Kidney capillary endothelial cell (primary cell): ENCODE measurements around the gene SCN3A.

ENCODE experiments used
- DNase-seq: peaks from one replicate; pipeline ENCODE4 v3.0.0-alpha.2; 2018; ENCODE audit warnings: low spot score

SCN3A gene

GRCh38 chr2:165191096-165191728 lies 12.6 kb downstream of the SCN3A start:
- no peak for DNase-seq

DNA sequence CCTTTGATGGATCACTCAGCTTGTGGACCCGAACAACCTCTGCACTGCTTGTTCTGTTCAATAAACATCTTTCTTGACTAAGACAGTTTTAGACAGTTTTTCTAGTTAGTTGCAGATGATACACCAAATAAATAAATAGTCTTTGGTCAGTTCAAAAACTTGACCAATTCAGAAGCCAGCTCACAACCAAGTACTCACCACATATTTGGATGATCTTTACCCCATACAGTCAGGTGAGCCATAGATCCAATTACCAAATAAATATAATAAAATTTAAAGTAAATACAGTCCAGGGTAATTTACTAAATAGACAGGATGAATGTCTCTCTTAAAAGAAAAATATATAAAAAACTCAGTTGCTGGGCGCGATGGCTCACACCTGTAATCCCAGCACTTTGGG lies 18.2 kb downstream of the SCN3A start:
- no peak for DNase-seq

DNA sequence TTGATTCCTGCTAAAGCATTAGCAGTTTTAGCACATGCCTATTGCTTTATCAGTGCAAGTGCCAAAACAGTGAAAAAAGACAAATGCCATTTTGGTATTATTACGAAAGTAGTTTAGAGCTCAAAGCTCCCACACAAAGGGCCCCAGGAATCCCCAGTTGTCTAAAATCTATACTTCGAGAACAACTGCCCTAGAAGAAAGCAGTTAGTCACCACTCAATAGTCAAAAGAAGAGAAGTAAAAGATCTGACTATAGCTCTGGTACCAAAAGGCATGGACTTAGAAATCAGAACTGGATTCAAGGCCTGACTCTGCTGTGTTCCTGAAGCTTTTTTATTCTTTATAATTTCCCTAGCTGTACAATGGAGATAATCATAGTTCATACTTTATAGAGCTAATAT lies 21.8 kb downstream of the SCN3A start:
- DNase-seq = no peak

DNA sequence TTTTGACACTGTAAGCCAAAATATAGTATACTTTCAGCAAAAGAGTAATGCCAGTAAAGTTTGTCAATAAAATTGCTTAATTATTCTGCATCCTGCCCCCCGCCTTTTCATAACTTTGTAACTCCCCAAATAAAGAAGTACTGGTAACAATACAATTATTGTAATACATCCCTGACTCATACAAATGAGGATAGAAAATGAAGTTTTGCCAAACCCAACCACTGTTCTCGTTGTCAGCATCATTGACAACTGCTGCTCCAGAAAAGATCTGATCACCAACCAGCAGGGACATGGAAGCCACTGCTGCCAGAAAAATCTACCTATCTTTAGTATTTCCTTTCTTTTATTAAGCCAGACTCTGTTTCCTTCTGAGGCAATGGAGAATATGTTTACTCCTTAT lies 27.1 kb downstream of the SCN3A start:
- no peak for DNase-seq

- no peak for DNase-seq
Observed at GRCh38 chr2:165173215-165173614, 30.6 kb downstream of the SCN3A start.

DNA sequence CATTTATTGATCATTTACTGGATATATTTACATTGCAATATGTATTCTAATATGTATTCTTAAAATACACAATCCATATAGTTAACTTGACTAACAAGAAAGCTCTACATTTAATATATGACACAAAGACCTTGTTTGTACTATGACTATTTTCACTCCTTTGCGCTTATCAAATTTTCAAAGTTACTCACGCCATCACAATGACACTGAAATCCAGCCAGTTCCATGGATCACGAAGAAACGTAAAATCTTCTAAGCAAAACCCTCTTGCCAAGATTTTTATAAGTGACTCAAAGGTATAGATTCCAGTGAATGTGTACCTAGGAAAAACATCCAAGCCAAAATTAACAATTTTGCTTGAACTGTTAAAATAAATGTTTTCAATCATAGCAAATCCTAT lies 39.6 kb downstream of the SCN3A start:
- no peak for DNase-seq

DNA sequence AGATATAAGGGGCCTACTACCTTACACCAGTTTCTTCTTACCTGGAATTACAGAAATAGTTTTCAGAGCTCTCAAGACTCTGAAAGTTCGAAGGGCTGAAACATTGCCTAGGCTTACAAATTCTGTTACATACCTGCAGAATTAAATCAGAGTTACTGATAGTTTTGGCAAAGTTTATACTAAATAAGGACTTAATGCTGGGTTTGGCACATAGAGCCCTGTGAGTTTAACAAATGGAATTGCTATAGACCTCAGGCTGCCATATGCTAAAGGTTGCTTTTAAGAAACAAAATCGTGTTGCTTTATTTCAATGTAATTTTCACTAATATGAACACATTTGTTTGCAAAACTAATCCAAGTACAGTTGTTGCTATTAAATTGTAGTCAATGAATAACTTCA lies 40.1 kb downstream of the SCN3A start:
- DNase-seq = no peak

- DNase-seq = no peak
Observed at GRCh38 chr2:165162466-165162865, 41.4 kb downstream of the SCN3A start.

DNA sequence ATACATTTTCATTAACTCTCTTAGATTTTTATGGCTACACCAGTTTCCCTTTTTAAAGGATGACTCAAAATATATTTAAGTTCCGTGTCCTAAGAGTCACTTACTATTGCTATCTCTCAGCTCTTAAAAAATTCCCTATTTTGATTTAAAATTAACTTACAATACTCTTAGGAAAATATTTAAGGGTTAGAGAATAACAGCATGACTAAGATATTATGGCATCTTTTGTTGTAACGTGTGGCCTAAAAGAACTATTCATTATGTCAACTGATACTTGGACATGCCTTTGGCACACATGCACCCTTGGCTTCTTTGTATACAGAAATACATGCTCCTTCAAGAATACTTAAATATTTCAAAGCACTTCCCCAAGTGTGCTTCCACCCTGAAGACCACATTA lies 42.3 kb downstream of the SCN3A start:
- DNase-seq = no peak

- no peak for DNase-seq
Observed at GRCh38 chr2:165157160-165157559, 46.7 kb downstream of the SCN3A start.

DNA sequence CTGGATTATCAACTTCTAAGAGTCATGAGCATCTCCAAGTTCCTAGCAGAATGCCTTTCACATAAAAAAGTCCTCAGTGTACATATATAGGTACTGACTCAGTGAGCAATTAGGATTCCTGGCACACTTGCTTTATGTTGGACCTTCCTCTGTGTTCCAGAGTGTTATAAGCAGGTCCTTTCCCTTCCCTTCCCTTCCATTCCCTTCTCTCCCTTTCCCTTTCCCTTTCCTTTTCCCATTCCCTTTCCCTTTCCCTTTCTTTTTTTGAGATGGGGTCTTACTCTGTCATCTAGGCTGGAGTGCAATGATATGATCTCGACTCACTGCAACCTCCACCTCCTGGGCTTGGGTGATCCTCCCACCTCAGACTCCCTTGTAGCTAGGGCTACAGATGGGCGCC lies 48.7 kb downstream of the SCN3A start:
- DNase-seq = no peak

DNA sequence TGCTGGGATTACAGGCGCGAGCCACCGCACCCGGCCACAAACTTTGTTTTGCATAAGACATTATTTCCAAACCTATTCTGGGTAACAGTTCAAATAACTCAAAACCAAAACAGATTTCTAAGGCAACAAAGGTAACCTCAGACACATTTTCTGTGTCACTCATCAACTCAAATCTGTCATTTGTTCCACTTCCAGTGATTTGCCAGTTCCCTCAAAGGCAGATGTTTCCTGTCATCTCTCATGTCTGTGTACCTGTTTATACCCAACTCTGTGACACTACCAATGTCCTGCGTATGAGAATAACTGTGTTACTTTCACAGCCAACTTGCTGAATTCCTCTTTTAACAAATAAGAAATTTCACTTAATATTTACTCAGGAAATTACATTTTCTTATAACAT lies 54.4 kb downstream of the SCN3A start:
- DNase-seq = no peak

GRCh38 chr2:165147186-165148045 lies 56.4 kb downstream of the SCN3A start:
- DNase-seq = peak; percentile 63

DNA sequence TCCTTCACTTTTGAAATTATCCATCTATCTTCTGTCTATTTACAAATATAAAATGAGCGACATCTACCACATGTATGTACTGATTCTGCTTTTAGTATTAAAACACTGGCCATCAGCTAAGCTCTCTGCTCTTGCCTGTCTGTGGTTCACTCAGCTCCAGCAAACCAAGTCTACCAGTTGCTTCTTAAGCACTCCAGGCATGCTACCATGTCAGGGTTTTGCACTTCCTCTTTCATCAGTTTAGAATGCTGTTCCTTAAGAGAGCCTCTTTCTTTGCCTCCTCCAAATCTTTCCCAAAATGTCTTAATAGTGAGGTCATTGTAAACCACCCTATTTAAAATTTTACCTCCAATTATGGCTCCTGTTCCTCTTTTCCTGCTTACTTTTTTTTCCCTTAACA lies 59.5 kb downstream of the SCN3A start:
- DNase-seq = no peak

DNA sequence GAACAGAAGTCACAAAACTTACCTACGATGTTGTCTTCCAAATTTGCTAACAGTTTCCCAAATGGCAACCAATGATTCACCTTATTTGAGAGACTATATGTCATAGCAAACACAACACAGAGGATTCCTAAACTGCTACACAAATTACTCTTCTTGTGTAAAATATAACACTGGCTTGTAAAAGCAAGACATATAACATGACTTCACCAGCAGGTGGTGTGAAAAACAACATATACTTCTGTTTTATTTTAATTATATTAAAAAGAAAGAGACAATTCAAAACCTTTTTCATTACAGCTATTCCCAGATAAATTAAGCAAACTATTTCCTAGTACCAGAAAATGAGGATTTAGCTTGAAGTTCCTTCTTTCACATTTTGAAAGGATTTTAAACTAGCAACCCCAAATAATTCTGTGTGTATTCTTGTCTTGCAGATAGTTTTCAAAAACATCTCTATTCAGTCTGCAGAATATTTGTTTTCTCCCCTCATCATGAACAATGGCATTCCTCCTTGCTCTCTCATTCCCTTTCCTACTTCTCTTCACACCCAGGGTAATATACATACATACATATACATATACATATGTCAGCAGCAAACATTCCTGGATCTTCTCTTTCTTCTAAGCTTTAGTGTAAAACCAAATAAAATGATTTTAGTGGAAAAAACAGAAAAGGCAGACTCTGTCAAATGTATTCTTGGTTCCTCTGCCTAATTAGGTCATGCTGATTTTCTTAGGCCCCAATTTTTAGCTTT lies 62.1 kb downstream of the SCN3A start:
- DNase-seq = no peak

DNA sequence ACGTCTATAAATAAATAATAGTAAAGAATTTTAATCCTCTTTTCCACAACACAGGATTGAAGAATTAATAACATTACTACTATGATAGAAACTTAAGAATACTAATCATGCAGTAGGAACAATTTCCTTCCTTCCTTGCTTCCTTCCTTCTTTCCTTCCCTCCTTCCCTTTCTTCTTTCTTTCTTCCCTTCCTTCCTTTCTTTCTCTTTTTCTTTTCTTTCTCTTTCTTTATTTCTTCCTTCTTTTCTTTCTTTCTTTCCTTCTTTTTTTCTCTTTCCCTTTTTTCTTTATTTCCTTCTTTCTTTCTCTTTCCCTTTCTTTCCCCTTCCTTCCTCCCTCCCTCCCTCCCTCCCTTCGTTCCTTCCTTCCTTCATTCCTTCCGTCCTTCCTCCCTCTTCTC lies 77.6 kb downstream of the SCN3A start:
- no peak for DNase-seq

GRCh38 chr2:165122521-165122920 lies 81.3 kb downstream of the SCN3A start:
- no peak for DNase-seq

DNA sequence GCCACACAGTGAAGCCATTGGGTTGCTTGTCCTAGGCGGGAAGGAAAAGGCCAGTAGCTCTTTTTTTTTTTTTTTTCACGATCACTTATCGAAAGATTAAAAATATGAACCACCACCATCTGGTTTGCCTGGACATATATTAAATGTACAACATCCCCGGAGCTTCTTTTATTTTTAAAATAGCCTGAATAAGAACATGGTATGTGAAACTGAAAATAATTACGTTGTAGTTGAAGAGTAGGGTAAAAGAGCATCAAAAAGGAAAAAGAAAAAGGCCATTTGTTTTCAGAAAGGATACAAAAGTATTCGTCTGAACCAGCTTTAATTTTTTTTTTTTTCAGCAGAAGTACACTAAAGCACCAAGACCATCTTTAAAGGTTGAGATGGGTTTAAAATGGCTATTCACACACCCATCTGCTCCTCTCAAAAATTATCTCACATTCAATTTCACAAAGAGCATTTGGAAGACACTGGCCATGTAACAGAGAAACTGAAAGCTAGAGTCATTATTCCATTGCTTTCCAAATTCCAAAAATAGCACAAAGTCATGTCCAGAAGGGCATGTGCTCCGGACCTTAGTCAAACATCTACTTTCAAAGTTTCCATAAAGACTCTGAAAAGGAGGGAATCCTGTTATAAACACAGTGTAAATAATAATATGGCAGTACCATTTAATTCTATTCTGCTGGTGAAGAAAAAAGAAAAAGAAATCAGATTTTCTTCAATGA lies 82.9 kb downstream of the SCN3A start:
- no peak for DNase-seq

DNA sequence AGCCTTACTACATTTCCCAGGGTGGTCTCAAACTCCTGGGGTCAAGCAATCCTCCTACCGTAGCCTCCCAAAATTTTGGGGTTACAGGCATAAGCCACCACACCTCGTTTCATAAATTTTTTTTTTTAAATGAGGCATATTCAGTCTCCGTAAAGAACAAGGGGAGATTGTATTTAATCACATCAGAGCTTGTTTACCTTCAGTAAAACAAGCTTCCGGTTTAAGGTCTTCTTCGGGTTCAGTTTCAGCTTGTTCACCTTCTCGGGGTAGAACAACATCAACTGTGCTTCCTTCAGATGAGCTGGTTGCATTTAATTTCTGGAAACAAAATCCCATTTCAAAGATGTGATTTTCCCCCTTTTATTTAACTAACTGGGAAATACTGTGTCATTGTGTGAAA lies 88.6 kb downstream of the SCN3A start:
- no peak for DNase-seq

DNA sequence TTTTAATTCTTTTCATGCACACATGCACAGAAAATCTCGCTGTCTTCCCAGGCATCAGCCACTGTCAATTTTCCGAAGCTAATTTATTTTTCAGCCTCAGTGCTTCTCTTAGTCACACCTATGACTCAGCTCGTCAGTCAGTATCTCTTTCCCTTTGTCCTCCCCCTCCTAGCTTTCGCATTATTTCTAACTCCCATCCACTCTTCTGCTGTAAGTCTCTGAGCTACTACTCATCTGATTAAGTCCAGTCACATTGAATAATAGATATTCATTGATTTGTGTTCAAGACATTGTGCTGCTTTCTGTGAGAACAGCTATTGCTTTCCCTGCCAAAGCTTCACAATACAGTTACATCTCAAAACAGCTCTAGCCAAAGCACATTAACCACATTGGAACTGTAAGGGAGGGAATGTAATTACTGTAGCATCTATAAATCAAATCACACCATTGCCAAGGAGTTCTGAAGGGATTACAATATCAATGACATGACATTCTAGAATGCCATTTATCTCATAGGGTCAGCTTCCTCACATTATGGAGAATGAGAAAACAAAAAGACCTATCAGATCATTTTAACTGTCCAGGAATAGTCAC lies 89.4 kb downstream of the SCN3A start:
- no peak for DNase-seq

DNA sequence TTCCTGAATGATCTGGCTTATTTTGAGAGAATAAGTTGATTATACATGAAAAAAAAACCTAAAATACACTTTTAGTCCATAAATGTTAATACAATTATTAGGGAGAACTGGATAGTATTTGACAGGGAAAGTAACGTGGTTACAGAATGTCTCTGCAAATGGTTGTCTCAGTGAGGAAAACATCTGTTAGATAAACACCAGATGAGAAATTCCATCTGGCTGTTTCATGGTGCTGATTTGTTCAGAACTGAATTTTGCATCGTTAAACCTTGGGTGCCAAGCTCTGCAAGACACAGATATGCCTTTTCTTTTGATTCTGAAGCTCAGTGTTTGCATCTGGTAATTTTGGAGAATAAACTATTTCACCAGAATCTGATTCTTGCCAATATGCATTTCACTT lies 90.4 kb downstream of the SCN3A start:
- DNase-seq = no peak

DNA sequence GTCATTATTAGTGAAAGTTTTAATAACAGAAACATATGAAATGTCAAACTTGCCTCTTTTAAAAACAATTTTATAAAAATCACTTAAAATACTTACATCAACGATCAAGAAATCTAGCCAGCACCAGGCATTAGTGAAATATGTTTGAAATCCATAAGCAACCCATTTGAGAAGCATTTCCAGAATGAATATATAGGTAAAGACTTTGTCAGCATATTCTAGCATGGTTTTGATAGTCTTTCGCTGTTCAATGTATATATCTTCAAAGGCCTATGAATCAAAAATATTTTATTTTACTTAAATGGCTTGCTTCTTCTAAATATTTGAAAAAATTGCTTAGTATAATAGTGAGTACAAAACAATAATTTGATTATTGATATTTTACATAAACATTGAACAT lies 91.1 kb downstream of the SCN3A start:
- DNase-seq = no peak
